Left lobe of liver (tissue), 1 donor: ENCODE results near the gene APOL5. TPM values are rescaled to one million over a fixed set of nuclear protein-coding genes. Genes with fewer than 3 reads are reported as not detected.

ENCODE experiments used
- total RNA-seq: library from RNA; stranded (reverse); gene quantifications from one replicate; pipeline ENCODE4 v1.2.1, GENCODE V29; 2021
- donor health status: DM: no; HTN: yes; CAD: no.

Gene APOL5
- total RNA-seq, 1 donor from 2014 or later, result not detected

Other genes starting within 250 kb of the APOL5 start
- not detected for gene RASD2, start 177.0 kb upstream of the APOL5 start, total RNA-seq
- gene MB, start 100.5 kb upstream of the APOL5 start, total RNA-seq, result 0.48 TPM
- gene APOL6, start 69.4 kb upstream of the APOL5 start, total RNA-seq, result 31.7 TPM